Body of pancreas (tissue), 4 donors: Measurements from ENCODE around the gene RAB5B.

Experiments
- POLR2A ChIP-seq, 3 donors: fragments of 450-650 bp; IDR thresholded peaks; one replicate each; pipeline ENCODE4 v1.6.1; 2016; ENCODE audit warnings: antibody characterized with exemption in 3 of 3, mild to moderate bottlenecking in 2 of 3
- TF ChIP-seq, protein P1 (sequence below), 7 experiments: fragments of 450-650 bp in 4 of 7; fragments of 200-600 bp in 3 of 7; sonication (generic) in 3 of 7; IDR thresholded peaks; one replicate each; pipeline ENCODE4 v1.5.1; 2016 to 2019; ENCODE audit warnings: antibody characterized with exemption in 7 of 7

DNA sequence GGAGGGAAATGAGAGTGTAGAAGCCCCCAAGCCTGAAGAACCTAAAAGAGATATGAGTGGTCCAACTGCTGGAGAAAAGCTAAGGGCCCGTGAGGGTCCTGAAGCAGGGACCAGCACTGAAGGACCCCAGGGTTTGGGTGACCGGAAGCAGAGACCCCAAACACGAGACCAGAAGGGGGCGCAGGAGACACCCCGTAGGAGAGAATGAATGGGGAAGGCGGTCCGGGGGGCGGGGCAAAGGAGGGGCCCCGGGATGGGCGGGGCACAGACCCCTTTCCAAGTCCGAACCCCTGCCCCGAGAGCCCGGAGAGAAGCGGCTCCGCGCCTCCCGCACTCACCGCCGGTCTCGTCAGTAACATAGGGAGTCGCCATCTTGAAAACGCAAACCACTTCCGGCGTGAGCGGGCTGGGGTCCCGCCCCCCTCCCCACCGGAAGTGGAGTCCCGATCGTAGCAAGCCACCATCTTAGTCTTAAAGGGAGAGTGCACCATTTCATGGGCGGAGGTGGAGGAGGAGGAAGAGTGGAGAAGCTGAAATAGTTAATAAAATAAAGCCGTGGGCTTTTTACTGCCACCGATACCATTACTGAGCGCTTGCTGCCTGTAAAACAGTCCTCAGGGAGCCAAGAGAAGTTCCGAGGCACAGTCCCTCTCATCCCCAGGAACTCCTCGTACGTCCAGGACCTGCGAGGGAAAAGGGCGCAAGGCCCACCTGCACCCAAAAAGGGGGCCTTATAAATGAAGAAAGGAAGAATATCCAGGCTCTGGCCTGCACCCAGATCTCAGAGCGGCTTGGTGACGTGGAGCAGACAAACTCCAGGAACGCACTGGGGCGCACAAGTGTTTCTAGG lies 46.9 kb upstream of the RAB5B start:
- peak in 2 of 3 donors; percentile 24 for TF ChIP-seq POLR2A (IDR thresholded peaks at IDR 0.05)
- TF ChIP-seq, protein P1, sequence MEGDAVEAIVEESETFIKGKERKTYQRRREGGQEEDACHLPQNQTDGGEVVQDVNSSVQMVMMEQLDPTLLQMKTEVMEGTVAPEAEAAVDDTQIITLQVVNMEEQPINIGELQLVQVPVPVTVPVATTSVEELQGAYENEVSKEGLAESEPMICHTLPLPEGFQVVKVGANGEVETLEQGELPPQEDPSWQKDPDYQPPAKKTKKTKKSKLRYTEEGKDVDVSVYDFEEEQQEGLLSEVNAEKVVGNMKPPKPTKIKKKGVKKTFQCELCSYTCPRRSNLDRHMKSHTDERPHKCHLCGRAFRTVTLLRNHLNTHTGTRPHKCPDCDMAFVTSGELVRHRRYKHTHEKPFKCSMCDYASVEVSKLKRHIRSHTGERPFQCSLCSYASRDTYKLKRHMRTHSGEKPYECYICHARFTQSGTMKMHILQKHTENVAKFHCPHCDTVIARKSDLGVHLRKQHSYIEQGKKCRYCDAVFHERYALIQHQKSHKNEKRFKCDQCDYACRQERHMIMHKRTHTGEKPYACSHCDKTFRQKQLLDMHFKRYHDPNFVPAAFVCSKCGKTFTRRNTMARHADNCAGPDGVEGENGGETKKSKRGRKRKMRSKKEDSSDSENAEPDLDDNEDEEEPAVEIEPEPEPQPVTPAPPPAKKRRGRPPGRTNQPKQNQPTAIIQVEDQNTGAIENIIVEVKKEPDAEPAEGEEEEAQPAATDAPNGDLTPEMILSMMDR (IDR thresholded peaks at IDR 0.05) = peak; percentile 40 to 79 (median 43)
